ENCODE measurements around the gene TNNT1.
A peak's percentile ranks its signal among the peaks of the same experiment; 100 is the strongest.

The TNNT1 gene

DNA sequence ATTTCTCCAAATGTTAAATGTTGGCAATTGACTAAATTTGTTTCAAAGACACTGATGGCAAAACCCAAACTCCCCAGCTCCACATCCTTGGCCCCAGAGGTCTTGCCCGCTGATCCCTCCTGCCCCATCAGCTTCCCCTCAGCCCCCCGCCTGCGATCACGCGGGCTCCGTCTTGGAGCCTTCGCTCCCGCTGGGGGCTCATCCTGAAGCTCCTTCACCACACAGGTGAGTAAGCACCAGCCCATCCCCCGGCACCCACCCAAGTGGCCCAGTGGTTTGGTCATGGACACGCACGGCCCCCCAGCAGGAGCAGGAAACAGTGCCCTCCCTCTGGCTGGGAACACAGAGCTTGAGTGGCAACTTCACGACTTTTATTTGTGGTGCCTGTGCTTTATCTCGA, 58.4 kb downstream of the TNNT1 start:
- DNase-seq (ENCODE audit: low read depth in 1 of 2, low spot score in 1 of 2): no peak

DNA sequence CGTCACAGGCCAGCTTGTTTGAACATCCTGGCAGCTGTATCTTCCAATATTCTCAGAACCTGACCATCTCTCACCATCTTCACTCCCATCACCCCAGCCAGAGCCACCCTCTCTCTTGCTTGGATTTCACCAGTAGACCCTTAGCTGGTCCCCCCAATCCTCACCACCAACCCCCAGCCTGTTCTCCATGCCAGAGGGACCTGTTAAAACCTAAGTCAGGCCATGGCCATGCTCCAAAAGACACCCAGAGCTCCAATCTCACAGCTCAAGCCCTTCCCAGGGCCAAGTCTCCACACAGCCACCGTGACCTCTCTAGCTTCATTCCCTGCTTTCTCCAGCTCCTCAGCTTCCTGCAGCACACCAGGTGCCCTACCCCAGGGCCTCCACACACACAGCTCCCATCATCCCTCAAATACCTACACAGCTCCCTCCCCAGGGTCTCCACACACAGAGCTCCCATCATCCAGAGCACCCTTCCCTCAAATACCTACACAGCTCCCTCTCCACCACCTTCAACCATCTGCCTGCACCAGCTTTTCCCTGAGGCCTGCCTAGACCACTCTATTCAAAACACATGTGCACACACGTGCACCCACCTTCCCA, 59.6 kb downstream of the TNNT1 start:
- DNase-seq (ENCODE audit: low read depth in 1 of 2, low spot score in 1 of 2): no peak

DNA sequence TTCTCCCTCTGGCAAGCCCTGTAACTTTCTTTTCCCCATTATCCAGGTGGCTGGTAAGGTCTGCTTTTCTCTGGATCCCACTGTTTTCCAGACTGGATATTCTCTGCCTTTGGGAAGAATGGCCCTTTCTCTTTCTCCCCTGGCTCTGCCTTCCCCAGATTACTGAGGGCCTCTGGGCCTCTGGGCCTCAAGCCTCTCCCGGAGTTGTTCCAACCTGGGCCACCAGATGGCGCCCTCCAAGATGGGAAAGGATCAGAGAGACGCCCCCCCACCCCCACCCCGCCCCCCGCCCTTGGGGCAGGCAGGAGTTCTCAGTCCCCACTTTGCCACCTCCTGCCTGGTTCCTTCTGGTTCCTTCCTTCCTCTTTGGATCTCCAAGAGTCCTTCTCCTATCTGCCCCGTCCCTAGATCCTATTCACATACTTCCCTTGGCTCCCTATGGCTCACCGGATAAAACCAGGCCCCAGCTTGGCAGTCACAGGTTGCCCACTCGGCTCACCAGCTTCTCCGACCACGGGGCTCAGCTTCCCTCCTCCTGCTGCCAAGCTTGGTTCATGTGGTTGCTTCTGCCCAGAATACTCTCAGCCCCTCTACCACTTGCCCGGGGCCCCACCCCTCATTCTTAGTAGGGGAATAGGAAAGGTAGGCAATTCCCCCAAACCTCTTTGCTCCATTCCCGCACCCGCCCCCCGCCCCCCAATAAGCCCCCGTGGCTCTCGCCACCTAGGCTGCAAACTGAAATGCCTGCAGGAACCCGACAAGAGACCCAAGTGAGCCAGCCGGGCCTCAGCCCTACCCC, 60.3 kb downstream of the TNNT1 start:
- peak; percentile 64 to 76 for DNase-seq (ENCODE audit: low read depth in 1 of 2, low spot score in 1 of 2)

DNA sequence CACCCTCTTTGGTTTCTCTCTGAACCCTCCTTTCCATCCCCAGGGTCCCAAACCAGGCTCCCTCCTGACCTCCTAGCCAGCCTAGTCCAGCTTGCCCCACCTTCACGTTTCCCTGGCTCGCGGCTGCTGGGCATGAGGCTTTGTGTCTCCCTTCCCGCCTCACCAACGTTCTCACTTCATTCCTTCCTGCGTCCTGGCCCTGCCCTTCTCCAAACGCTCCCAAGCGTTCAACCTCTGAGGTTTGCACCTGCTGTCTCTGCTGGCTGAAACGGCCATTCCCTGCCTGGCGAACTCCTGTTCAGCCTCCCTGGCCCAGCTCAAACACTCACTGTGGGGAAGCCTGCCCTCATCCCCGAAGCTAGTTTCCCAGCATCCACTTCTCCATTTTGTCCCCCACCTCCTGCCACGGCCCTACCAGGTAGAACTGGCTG, 61.0 kb downstream of the TNNT1 start:
- DNase-seq (ENCODE audit: low read depth in 1 of 2, low spot score in 1 of 2): no peak

DNA sequence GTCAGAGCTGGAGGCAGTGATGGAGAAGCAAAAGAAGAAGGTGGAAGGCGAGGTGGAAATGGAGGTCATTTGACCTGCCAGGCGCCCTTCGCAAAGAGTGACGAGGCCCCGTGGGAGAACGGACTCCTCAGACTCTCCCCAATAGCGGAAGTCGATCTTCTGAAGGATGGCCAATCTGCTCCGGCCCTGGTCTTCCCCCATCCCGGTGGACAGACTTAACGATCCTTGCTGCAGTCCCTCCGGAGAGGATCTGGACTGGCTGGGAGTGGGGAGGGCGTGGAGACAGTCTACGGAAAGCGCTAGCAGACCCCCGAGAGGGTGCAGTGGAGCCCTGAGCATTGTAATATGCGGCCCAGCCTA, 61.5 kb downstream of the TNNT1 start:
- DNase-seq (ENCODE audit: low read depth in 1 of 2, low spot score in 1 of 2): no peak

DNA sequence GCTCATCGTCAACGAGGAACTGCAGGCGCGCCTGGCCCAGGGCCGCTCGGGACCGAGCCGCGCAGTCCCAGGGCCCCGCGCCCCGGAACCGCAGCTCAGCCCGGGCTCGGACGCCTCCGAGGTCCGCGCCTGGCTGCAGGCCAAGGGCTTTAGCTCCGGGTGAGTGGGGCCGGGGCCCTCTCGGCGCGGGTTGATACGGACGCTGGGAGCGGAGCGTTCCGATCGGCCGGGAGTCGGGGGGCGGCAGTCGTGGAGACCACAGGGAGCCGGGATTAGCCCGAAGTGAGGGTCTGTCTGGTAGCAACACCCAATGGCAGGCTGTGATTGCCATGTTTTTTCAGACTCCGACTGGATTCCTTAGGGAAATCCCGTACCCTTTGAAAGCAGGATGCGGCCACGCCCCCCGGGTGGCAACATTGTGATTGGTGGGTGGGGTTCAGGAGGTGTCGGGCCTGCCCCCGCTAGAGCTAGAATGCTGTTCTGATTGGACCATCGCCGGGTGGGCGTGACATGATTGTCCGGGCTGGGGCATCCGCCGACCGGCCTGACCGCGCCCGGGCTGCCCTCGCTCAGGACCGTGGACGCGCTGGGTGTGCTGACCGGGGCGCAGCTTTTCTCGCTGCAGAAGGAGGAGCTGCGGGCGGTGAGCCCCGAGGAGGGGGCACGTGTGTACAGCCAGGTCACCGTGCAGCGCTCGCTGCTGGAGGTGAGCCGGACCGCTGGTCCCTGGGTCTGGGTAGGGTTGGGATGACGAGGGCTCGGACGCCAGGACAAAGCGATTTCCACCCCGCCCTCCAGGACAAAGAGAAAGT, 62.1 kb downstream of the TNNT1 start:
- peak in 1 of 2 donors; percentile 34 for DNase-seq (ENCODE audit: low read depth in 1 of 2, low spot score in 1 of 2)

DNA sequence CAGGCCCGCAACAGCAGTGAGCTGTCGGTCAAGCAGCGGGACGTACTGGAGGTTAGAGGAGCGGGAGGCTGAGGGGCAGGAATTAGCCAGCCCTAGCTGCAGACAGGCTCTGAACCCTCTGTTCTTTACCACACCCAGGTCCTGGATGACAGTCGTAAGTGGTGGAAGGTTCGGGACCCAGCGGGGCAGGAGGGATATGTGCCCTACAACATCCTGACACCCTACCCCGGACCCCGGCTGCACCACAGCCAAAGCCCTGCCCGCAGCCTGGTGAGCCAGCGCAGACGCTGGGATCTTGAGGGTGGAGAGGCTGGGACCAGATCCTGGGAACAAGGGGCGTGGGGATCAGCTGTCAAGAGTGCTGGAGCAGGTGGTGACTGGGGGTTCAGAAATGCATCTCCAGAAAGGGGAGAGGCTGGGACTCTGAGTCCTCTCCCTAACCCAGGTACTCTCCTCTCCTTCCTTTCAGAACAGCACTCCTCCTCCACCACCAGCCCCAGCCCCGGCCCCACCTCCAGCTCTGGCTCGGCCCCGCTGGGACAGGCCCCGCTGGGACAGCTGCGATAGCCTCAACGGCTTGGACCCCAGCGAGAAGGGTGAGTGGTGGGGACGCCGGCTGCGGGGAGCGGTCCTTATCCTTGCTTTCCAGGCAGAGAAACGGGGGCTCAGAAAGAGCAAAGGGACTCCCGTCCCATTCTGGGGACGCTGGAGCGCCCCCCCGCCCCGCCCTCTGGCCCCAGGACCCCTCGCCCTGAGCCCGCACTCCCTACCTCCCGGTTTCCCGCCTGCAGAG, 62.9 kb downstream of the TNNT1 start:
- no peak for DNase-seq (ENCODE audit: low read depth in 1 of 2, low spot score in 1 of 2)

DNA sequence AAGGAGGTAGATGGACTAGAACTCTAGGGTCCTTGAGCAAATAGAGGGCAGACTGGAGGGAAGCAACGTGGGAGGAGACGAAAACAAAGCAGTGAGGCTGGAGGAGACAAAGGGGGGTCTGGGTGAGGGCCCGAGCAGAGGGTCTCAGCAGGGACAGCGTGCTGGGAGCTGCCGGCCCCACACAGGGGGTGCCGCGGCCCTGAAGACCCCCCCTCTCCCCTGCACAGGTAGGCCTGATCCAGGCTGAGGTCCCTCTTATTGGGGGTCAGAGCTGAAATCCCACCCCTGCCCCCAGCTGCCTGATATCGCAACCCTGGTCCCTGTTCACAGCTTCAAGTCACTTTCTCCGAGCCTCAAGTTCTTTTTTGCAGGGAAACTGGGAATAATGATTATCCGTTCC, 64.6 kb downstream of the TNNT1 start:
- no peak for DNase-seq (ENCODE audit: low read depth in 1 of 2, low spot score in 1 of 2)

DNA sequence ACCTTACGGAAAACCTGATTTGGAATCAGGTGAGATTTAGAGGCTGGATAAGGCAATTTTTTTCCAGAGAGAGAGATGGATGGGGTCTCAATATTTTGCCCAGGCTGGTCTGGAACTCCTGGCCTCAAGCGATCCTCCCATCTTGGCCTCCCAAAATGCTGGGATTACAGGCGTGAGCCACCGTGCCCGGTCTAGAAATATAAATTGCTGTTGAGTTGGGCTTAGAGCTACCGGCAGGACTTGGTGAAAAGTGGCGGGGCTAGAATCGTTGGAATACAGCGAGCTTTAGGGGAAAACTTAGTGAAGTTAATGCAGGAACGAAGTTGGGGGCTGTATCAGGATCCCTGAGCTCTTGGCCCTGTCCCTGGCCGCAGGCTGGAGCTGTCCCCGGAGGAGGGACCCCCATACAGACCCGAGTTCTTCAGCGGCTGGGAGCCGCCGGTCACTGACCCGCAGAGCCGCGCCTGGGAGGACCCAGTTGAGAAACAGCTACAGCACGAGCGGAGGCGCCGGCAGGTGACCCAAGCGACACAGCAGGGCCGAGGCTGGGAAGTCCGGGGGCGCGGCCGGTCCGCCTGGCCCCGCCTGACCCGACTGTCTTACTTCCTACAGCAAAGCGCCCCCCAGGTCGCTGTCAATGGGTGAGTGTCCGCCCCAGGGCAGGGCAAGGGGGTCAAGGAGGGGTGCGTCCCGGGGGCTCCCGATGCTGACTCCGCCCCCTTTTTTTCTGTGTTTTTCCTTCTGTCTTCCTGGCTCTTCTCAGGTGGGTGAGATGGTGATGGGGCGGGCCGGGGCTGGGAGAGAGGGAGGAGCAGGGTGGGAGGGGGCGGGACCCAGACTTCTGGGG, 65.8 kb downstream of the TNNT1 start:
- DNase-seq (ENCODE audit: low read depth in 1 of 2, low spot score in 1 of 2): no peak

Measured in activated CD4-positive, alpha-beta T cell treated with anti-CD3 and anti-CD28 coated beads, Interleukin-2, amount 50 U/mL, for 24 hours (primary cell).